ENCODE data around the gene TAB2.

Gene TAB2

GRCh38 chr6:149335924-149336608 lies 18.6 kb downstream of the TAB2 start:
- TF ChIP-seq CTCF (IDR thresholded peaks at IDR 0.05; ENCODE audit: low read depth, low read length, missing control alignments): no peak
- no peak overlapping the region for H3K4me3 ChIP-seq (replicated peaks; ENCODE audit: low read depth, low read length)
- DNase-seq (ENCODE audit: extremely low read depth, low read depth): peak; percentile 38

GRCh38 chr6:149336609-149336928 lies 19.1 kb downstream of the TAB2 start:
- peak; percentile 22 for DNase-seq (ENCODE audit: extremely low read depth, low read depth)
- no peak for TF ChIP-seq CTCF (IDR thresholded peaks at IDR 0.05; ENCODE audit: low read depth, low read length, missing control alignments)
- H3K4me3 ChIP-seq (replicated peaks; ENCODE audit: low read depth, low read length): no peak overlapping the region

- TF ChIP-seq CTCF (IDR thresholded peaks at IDR 0.05; ENCODE audit: low read depth, low read length, missing control alignments): no peak
These were observed 19.8 kb downstream of the TAB2 start for GRCh38 chr6:149337320-149337719.

GRCh38 chr6:149340200-149340599 lies 22.7 kb downstream of the TAB2 start:
- H3K4me3 ChIP-seq (replicated peaks; ENCODE audit: low read depth, low read length): no peak overlapping the region
- no peak for TF ChIP-seq CTCF (IDR thresholded peaks at IDR 0.05; ENCODE audit: low read depth, low read length, missing control alignments)
- DNase-seq (ENCODE audit: extremely low read depth, low read depth): no peak

More at GRCh38 chr6:149337320-149337719, 19.8 kb downstream of the TAB2 start:
- no peak for DNase-seq (ENCODE audit: extremely low read depth, low read depth)
- H3K4me3 ChIP-seq (replicated peaks; ENCODE audit: low read depth, low read length): no peak overlapping the region

- no peak for DNase-seq (ENCODE audit: extremely low read depth, low read depth)
- H3K4me3 ChIP-seq (replicated peaks; ENCODE audit: low read depth, low read length): no peak overlapping the region
- TF ChIP-seq CTCF (IDR thresholded peaks at IDR 0.05; ENCODE audit: low read depth, low read length, missing control alignments): no peak
These were observed 25.0 kb downstream of the TAB2 start for GRCh38 chr6:149342525-149342924.

- TF ChIP-seq CTCF (IDR thresholded peaks at IDR 0.05; ENCODE audit: low read depth, low read length, missing control alignments): no peak
- no peak overlapping the region for H3K4me3 ChIP-seq (replicated peaks; ENCODE audit: low read depth, low read length)
- DNase-seq (ENCODE audit: extremely low read depth, low read depth): no peak
These were observed 26.0 kb downstream of the TAB2 start for GRCh38 chr6:149343501-149343900.

- H3K4me3 ChIP-seq (replicated peaks; ENCODE audit: low read depth, low read length): no peak overlapping the region
- TF ChIP-seq CTCF (IDR thresholded peaks at IDR 0.05; ENCODE audit: low read depth, low read length, missing control alignments): no peak
- DNase-seq (ENCODE audit: extremely low read depth, low read depth): no peak
These were observed 28.6 kb downstream of the TAB2 start for GRCh38 chr6:149346078-149346477.
